Measurements from ENCODE around the gene ALDH1L1. TPM values are rescaled to one million over a fixed set of nuclear protein-coding genes. Genes with fewer than 3 reads are reported as not detected.

Gene ALDH1L1
- total and polyA plus RNA-seq, 2 of the 4 experiments (the other 2 are of a cell fraction) = not detected

GRCh38 chr3:126184465-126185000 lies 4.1 kb upstream of the ALDH1L1 start:
- Histone ChIP-seq H3K18ac (ENCODE audit: low read depth, low read length) (no peak overlapping the region), H3K4me3 (ENCODE audit: insufficient read depth, low read depth, low read length) (no peak overlapping the region), H3K79me1 (ENCODE audit: low read depth in 1 of 2, low read length in 2 of 2) (no peaks in the 10 kb centered on the region), H2AK5ac (ENCODE audit: low read depth, low read length) (no peak overlapping the region), H3K27me3 (ENCODE audit: control insufficient read depth, insufficient read depth, low read length) (peaks cover 53% of the 10 kb centered on the region), H2BK15ac (ENCODE audit: low read depth, low read length) (no peak overlapping the region), H3K4me2 (ENCODE audit: low read depth, low read length) (no peak overlapping the region), H4K20me1 (ENCODE audit: insufficient read depth, low read length) (no peaks in the 10 kb centered on the region; the same call in 1 of the 2 replicates), H2AFZ (replicated peaks; ENCODE audit: low read length, poor library complexity) (no peak overlapping the region), H3K14ac (replicated peaks; ENCODE audit: low read depth, low read length) (no peak overlapping the region), H2BK120ac (ENCODE audit: low read depth, low read length) (no peak overlapping the region), H3K4me1 (ENCODE audit: control insufficient read depth, insufficient read depth, low read length) (no peaks in the 10 kb centered on the region), H3K36me3 (ENCODE audit: control insufficient read depth, insufficient read depth, low read length) (no peaks in the 10 kb centered on the region), H2BK5ac (ENCODE audit: low read depth, low read length, poor library complexity, severe bottlenecking) (no peak overlapping the region), H3K56ac (ENCODE audit: extremely low read depth, insufficient read depth, low read length) (no peak overlapping the region), H3K27ac (ENCODE audit: insufficient read depth, low read length) (no peak overlapping the region), H3K9me1 (ENCODE audit: insufficient read depth, low read length) (no peaks in the 10 kb centered on the region), H4K5ac (ENCODE audit: low read depth, low read length) (no peak overlapping the region), H3K23ac (ENCODE audit: low read depth, low read length) (no peak overlapping the region), H2BK20ac (ENCODE audit: low read depth, low read length) (no peak overlapping the region), H3K4ac (ENCODE audit: low read depth, low read length) (no peak overlapping the region), H4K91ac (ENCODE audit: insufficient read depth, low read depth, low read length) (no peak overlapping the region), H3K9me3 (ENCODE audit: control insufficient read depth, insufficient read depth, low read length) (no peaks in the 10 kb centered on the region), H2AK9ac (replicated peaks; ENCODE audit: low read depth, low read length, poor library complexity) (no peak overlapping the region), H4K8ac (ENCODE audit: low read depth in 2 of 2, low read length in 2 of 2) (no peak overlapping the region), H3K9ac (ENCODE audit: low read depth, low read length) (no peak overlapping the region)
- TF ChIP-seq MAFK (IDR thresholded peaks at IDR 0.05; ENCODE audit: low read depth, low read length) (peak; percentile 69), MAZ (IDR thresholded peaks at IDR 0.05; ENCODE audit: borderline replicate concordance, low read depth, low read length) (no peak), FOS (IDR thresholded peaks at IDR 0.05; ENCODE audit: low read depth, low read length) (no peak)
- no CpG with 5 or more reads among the region's 6 CpGs for WGBS, 2 experiments (ENCODE audit: extremely low coverage in 2 of 2, insufficient read length in 1 of 2)
- no TSS peak for BruUV-seq (replicated peaks)
- ATAC-seq (ENCODE audit: low read depth) (no peak), DNase-seq (no peak)
- ChIA-PET POLR2A (ENCODE audit: unreplicated experiment) (no interaction called here), CTCF (no interaction called here)
- in situ Hi-C loops (cut with MboI; ENCODE audit: low sequenced_read_pairs) (no loop called here), intact Hi-C loops (cut with micrococcal nuclease) (no loop called here), dilution Hi-C loops (cut with HindIII; ENCODE audit: low sequenced_read_pairs, unreplicated experiment) (no loop called here)
